B cell (primary cell): ENCODE results near the gene CD68. TPM values are rescaled to one million over a fixed set of nuclear protein-coding genes. Genes with fewer than 3 reads are reported as not detected.

Experiments
- ATAC-seq: fragments of 200-7000 bp; cut with Tn5 transposase; one replicate; pipeline ENCODE4 v1.10.0; 2021; ENCODE audit warnings: low read depth, mild to moderate bottlenecking, moderate number of reproducible peaks, moderate library complexity
- CTCF ChIA-PET: fragments of 350-600 bp; sonication (Branson Sonifier 250); formaldehyde crosslinking; loops from one replicate; lab custom pipeline; 2021; ENCODE audit warnings: antibody characterized with exemption, inconsistent platforms; lab: Charles Lee
- POLR2A ChIA-PET: fragments of 350-600 bp; sonication (Branson Sonifier 250); formaldehyde crosslinking; loops from one replicate; lab custom pipeline; 2021; ENCODE audit warnings: antibody characterized with exemption; lab: Charles Lee
- DNase-seq: peaks from one replicate; pipeline ENCODE4 v3.0.0; 2013
- H2AFZ ChIP-seq: 2 replicates; pipeline ENCODE4 v1.6.1; 2012; ENCODE audit warnings: mild to moderate bottlenecking, low read depth, low read length; ENCODE audit not compliant: insufficient read depth, poor library complexity, severe bottlenecking
- H3K27ac ChIP-seq, 2 donors: 1 replicate in 1 of 2; 2 replicates in 1 of 2; pipeline ENCODE4 v1.5.1; 2012 to 2013; ENCODE audit warnings: low read length in 2 of 2, mild to moderate bottlenecking in 2 of 2, moderate library complexity in 1 of 2
- H3K27me3 ChIP-seq, 4 experiments: fragments of 200-600 bp in 1 of 4; sonication (generic) in 1 of 4; replicated peaks in 1 of 4; 1 replicate in 2 of 4; 2 replicates in 2 of 4; pipeline versions ENCODE4 v1.6.1 to v1.7.0; 2013 to 2016; ENCODE audit warnings: low read length in 3 of 4, mild to moderate bottlenecking in 2 of 4, mixed read lengths in 1 of 4, moderate library complexity in 1 of 4; ENCODE audit not compliant: insufficient read depth in 4 of 4, control insufficient read depth in 3 of 4; ENCODE audit errors: control extremely low read depth in 1 of 4
- H3K36me3 ChIP-seq, 2 experiments: replicated peaks in 1 of 2; 1 replicate in 1 of 2; 2 replicates in 1 of 2; pipeline versions ENCODE4 v1.6.1 to v1.7.1; 2013; ENCODE audit warnings: low read length in 1 of 2; ENCODE audit not compliant: insufficient read depth in 2 of 2, control insufficient read depth in 1 of 2; ENCODE audit errors: control extremely low read depth in 1 of 2, extremely low read depth in 1 of 2
- H3K4me1 ChIP-seq, 2 donors: fragments of 200-600 bp in 1 of 2; sonication (generic) in 1 of 2; 1 replicate in 1 of 2; 2 replicates in 1 of 2; pipeline versions ENCODE4 v1.5.1 to v1.6.1; 2013 to 2017; ENCODE audit warnings: low read length in 2 of 2; ENCODE audit not compliant: control insufficient read depth in 2 of 2, insufficient read depth in 2 of 2
- H3K4me2 ChIP-seq: replicated peaks from 2 replicates; pipeline ENCODE3; 2012; ENCODE audit warnings: mild to moderate bottlenecking, low read depth, low read length; ENCODE audit not compliant: poor library complexity, severe bottlenecking
- H3K4me3 ChIP-seq, 5 experiments: fragments of 200-600 bp in 1 of 5; sonication (generic) in 1 of 5; 1 replicate in 3 of 5; 2 replicates in 2 of 5; pipeline versions ENCODE4 v1.5.1 to v1.7.0; 2011 to 2016; ENCODE audit warnings: low read length in 4 of 5, mild to moderate bottlenecking in 4 of 5, low read depth in 2 of 5, control low read depth in 1 of 5, moderate library complexity in 1 of 5; ENCODE audit not compliant: insufficient read depth in 1 of 5; ENCODE audit errors: control extremely low read depth in 1 of 5, extremely low read depth in 1 of 5
- H3K79me2 ChIP-seq: fragments of 200-600 bp; sonication (generic); one replicate; pipeline ENCODE4 v1.6.0; 2016; ENCODE audit warnings: low read length; ENCODE audit not compliant: control insufficient read depth, insufficient read depth
- H3K9ac ChIP-seq: fragments of 200-600 bp; sonication (generic); 2 replicates; pipeline ENCODE4 v1.6.1; 2017; ENCODE audit warnings: mild to moderate bottlenecking, low read length, moderate library complexity
- H3K9me3 ChIP-seq, 3 donors: one replicate each; pipeline versions ENCODE4 v1.6.1 to v1.7.1; 2013; ENCODE audit warnings: low read length in 2 of 3; ENCODE audit not compliant: control insufficient read depth in 2 of 3, insufficient read depth in 1 of 3; ENCODE audit errors: control extremely low read depth in 1 of 3
- H4K20me1 ChIP-seq: 2 replicates; pipeline ENCODE4 v1.6.0; 2012; ENCODE audit warnings: mild to moderate bottlenecking, low read length; ENCODE audit not compliant: insufficient read depth, control insufficient read depth, poor library complexity, severe bottlenecking
- H3K27ac Mint-ChIP-seq: one replicate; pipeline ENCODE4 v1.8.0; 2021; ENCODE audit warnings: mixed read lengths
- H3K27me3 Mint-ChIP-seq: one replicate; pipeline ENCODE4 v1.8.0; 2021; ENCODE audit warnings: mixed read lengths
- H3K4me1 Mint-ChIP-seq: one replicate; pipeline ENCODE4 v1.8.0; 2021; ENCODE audit warnings: mixed read lengths
- H3K4me3 Mint-ChIP-seq: one replicate; pipeline ENCODE4 v1.8.0; 2021; ENCODE audit warnings: mixed read lengths
- H3K9me3 Mint-ChIP-seq: one replicate; pipeline ENCODE4 v1.8.0; 2022; ENCODE audit warnings: mixed read lengths; ENCODE audit not compliant: insufficient read depth
- EZH2 ChIP-seq: IDR thresholded peaks from 2 replicates; pipeline ENCODE4 v1.6.1; 2012; ENCODE audit warnings: borderline replicate concordance, low read depth, mild to moderate bottlenecking, moderate library complexity, low read length; ENCODE audit not compliant: insufficient read depth, poor library complexity, severe bottlenecking
- WGBS: methylation state at CpG from one replicate; pipeline ENCODE4 v1.1.5; 2013; ENCODE audit warnings: missing lambda C conversion rate; ENCODE audit not compliant: insufficient coverage; 5-methylcytosine and 5-hydroxymethylcytosine counted together
- intact Hi-C: fragments of 100-400 bp; cut with micrococcal nuclease; formaldehyde crosslinking; loops from one replicate; pipeline ENCODE4 v1.10.0; 2022
- polyA plus RNA-seq: library from polyadenylated mRNA; depleted of rRNA; stranded (reverse); fragments of >200 nt; gene quantifications from 2 replicates; pipeline ENCODE4 v1.2.3, GENCODE V29; 2012
- total RNA-seq, 2 donors: library from RNA; stranded (reverse); fragments of 120-200 nt in 1 of 2; gene quantifications; 1 replicate in 1 of 2; 2 replicates in 1 of 2; pipeline versions ENCODE4 v1.2.3 to v1.2.4, GENCODE V29; 2013 to 2022
- TF ChIP-seq, protein P1 (sequence below): fragments of 200-600 bp; IDR thresholded peaks from one replicate; pipeline ENCODE4 v1.8.0; 2022; ENCODE audit warnings: antibody characterized with exemption, mild to moderate bottlenecking

The CD68 gene
- total and polyA plus RNA-seq, 2 donors (not counting 1 experiment from before 2014, with no cell fraction given) = 3.9 to 12.9 TPM

GRCh38 chr17:7541074-7541621, 38.3 kb upstream of the CD68 start:
- no peak overlapping the region for H3K27ac Mint-ChIP-seq
- intact Hi-C loops = no loop called here
- no peak for TF ChIP-seq EZH2
- TF ChIP-seq, protein P1, sequence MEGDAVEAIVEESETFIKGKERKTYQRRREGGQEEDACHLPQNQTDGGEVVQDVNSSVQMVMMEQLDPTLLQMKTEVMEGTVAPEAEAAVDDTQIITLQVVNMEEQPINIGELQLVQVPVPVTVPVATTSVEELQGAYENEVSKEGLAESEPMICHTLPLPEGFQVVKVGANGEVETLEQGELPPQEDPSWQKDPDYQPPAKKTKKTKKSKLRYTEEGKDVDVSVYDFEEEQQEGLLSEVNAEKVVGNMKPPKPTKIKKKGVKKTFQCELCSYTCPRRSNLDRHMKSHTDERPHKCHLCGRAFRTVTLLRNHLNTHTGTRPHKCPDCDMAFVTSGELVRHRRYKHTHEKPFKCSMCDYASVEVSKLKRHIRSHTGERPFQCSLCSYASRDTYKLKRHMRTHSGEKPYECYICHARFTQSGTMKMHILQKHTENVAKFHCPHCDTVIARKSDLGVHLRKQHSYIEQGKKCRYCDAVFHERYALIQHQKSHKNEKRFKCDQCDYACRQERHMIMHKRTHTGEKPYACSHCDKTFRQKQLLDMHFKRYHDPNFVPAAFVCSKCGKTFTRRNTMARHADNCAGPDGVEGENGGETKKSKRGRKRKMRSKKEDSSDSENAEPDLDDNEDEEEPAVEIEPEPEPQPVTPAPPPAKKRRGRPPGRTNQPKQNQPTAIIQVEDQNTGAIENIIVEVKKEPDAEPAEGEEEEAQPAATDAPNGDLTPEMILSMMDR = no peak
- no peak overlapping the region for H3K4me3 ChIP-seq
- H3K9ac ChIP-seq = no peak overlapping the region
- H2AFZ ChIP-seq = no peak overlapping the region
- H3K4me1 ChIP-seq = no peaks in the 10 kb centered on the region
- H3K27me3 Mint-ChIP-seq = no peaks in the 10 kb centered on the region
- POLR2A ChIA-PET = no interaction called here
- peaks cover 0 to 15% (median 6%) of the 10 kb centered on the region in 3 donors for H3K9me3 ChIP-seq
- H3K9me3 Mint-ChIP-seq = no peaks in the 10 kb centered on the region
- DNase-seq (no peak), ATAC-seq (no peak)
- no peak overlapping the region for H3K4me2 ChIP-seq
- no peaks in the 10 kb centered on the region for H4K20me1 ChIP-seq
- 94% methylated on average over 8 of the region's 9 CpGs for WGBS
- no peaks in the 10 kb centered on the region for H3K36me3 ChIP-seq
- no peak overlapping the region for H3K27ac ChIP-seq
- CTCF ChIA-PET = interaction anchor here (0.7 to 12.1 kb wide), 2 partner anchors 19 to 49 kb away, joined by 3 to 126 read pairs; partner anchors contain the start of genes SENP3 and TNFSF13
- no peaks in the 10 kb centered on the region for H3K79me2 ChIP-seq
- no peak overlapping the region for H3K4me3 Mint-ChIP-seq
- H3K27me3 ChIP-seq = no peaks in the 10 kb centered on the region
- no peaks in the 10 kb centered on the region for H3K4me1 Mint-ChIP-seq

- ChIA-PET POLR2A (interaction anchor here (0.6 kb wide), 2 partner anchors 12 to 17 kb away, joined by 5 read pairs; no protein-coding TSS in a partner anchor), CTCF (interaction anchor here (12.1 to 25.0 kb wide), 2 partner anchors 15 to 25 kb away, joined by 126 to 666 read pairs; partner anchors contain the start of genes SENP3 and TNFSF13)
- TF ChIP-seq, protein P1 = no peak
- no peak for TF ChIP-seq EZH2
- H3K27ac ChIP-seq = no peak overlapping the region
- H3K4me1 ChIP-seq = peaks cover 11 to 21% of the 10 kb centered on the region in 2 donors
- Mint-ChIP-seq H3K4me3 (no peak overlapping the region), H3K9me3 (no peaks in the 10 kb centered on the region), H3K4me1 (peaks cover 13% of the 10 kb centered on the region), H3K27ac (no peak overlapping the region), H3K27me3 (no peaks in the 10 kb centered on the region)
- H3K9me3 ChIP-seq = no peaks in the 10 kb centered on the region
- intact Hi-C loops = no loop called here
- H3K79me2 ChIP-seq = peaks cover 5% of the 10 kb centered on the region
- no peak overlapping the region for H3K4me2 ChIP-seq
- no peaks in the 10 kb centered on the region for H3K27me3 ChIP-seq
- no peak overlapping the region for H3K9ac ChIP-seq
- no peaks in the 10 kb centered on the region for H4K20me1 ChIP-seq
- WGBS = 100% methylated on average over 2 of the region's 6 CpGs
- H3K4me3 ChIP-seq = no peak overlapping the region
- no peak for ATAC-seq
- no peak for DNase-seq
- no peak overlapping the region for H2AFZ ChIP-seq
- H3K36me3 ChIP-seq = no peaks in the 10 kb centered on the region
Measured at GRCh38 chr17:7544911-7545310, 34.5 kb upstream of the CD68 start.
